Measurements from ENCODE around the gene LYST. TPM values are rescaled to one million over a fixed set of nuclear protein-coding genes. Genes with fewer than 3 reads are reported as not detected.

LYST gene
- total and polyA plus RNA-seq, 2 of the 8 experiments (the other 6 are each of a cell fraction or from before 2014, with no cell fraction given): 0.29 to 0.58 TPM

GRCh38 chr1:235749755-235750300 lies 116.9 kb downstream of the LYST start (continued):
- TF ChIP-seq TAF7 (optimal IDR thresholded peaks at IDR 0.05; ENCODE audit: borderline replicate concordance, low read depth, low read length) (no peak), SRF (IDR thresholded peaks at IDR 0.05; ENCODE audit: low read depth, low read length) (no peak)

Data from H1 (cell line).